Measurements from ENCODE around the gene NCSTN. TPM values are rescaled to one million over a fixed set of nuclear protein-coding genes. Genes with fewer than 3 reads are reported as not detected.

NCSTN gene
- total and polyA plus RNA-seq, 9 of the 15 experiments (the other 6 are each of a cell fraction or from before 2014, with no cell fraction given) = 21.3 to 91.1 (median 57.9) TPM

- peak in 1 of 2 experiments; percentile 66; a peak in 1 of 3 replicates for TF ChIP-seq CBX3 (IDR thresholded peaks at IDR 0.05; ENCODE audit: borderline replicate concordance in 1 of 2, low read length in 2 of 2)
- TF ChIP-seq SIX5 (IDR thresholded peaks at IDR 0.05; ENCODE audit: borderline replicate concordance in 1 of 2, insufficient read depth in 1 of 2, low read depth in 1 of 2, low read length in 2 of 2) = no peak; a peak in 1 of 4 replicates
- no peak for TF ChIP-seq ZBTB1 (CRISPR knock-in tag; IDR thresholded peaks at IDR 0.05; ENCODE audit: borderline replicate concordance, low read depth)
- no peak for TF ChIP-seq ZNF175 (CRISPR knock-in tag; IDR thresholded peaks at IDR 0.05; ENCODE audit: low read depth)
- TF ChIP-seq CREB1 (IDR thresholded peaks at IDR 0.05) = peak; percentile 66
- peak; percentile 53; the same call in 1 of the 2 replicates for TF ChIP-seq CREB1 (CRISPR knock-in tag; IDR thresholded peaks at IDR 0.05)
- peak; percentile 64 for TF ChIP-seq ZBTB5 (IDR thresholded peaks at IDR 0.05)
- no peak for TF ChIP-seq ZNF668 (CRISPR knock-in tag; IDR thresholded peaks at IDR 0.05)
- TF ChIP-seq RBM17 (IDR thresholded peaks at IDR 0.05; ENCODE audit: borderline replicate concordance, low read depth, low read length) = no peak
- peak; percentile 91 for TF ChIP-seq PHF20 (IDR thresholded peaks at IDR 0.05; ENCODE audit: partially characterized antibody)
- TF ChIP-seq ZNF518B (CRISPR knock-in tag; IDR thresholded peaks at IDR 0.05) = no peak
- no peak for TF ChIP-seq ZBTB2 (IDR thresholded peaks at IDR 0.05)
- TF ChIP-seq MAFF (IDR thresholded peaks at IDR 0.05; ENCODE audit: low read length) = no peak
- peak; percentile 30 to 63; a peak in 2 of 4 replicates for TF ChIP-seq UBTF (IDR thresholded peaks at IDR 0.05; ENCODE audit: borderline replicate concordance in 1 of 2, low read depth in 2 of 2, low read length in 2 of 2)
- no peak for TF ChIP-seq PHTF2 (CRISPR knock-in tag; IDR thresholded peaks at IDR 0.05)
- TF ChIP-seq SRSF9 (IDR thresholded peaks at IDR 0.05; ENCODE audit: borderline replicate concordance, low read depth, low read length) = no peak
- TF ChIP-seq RUNX1 (IDR thresholded peaks at IDR 0.05; ENCODE audit: low read depth) = no peak
These were observed at the start of gene NCSTN, which contains the start of gene COPA (continued) for GRCh38 chr1:160342953-160343869.
